Measurements from ENCODE around the gene NSF.

Gene NSF

DNA sequence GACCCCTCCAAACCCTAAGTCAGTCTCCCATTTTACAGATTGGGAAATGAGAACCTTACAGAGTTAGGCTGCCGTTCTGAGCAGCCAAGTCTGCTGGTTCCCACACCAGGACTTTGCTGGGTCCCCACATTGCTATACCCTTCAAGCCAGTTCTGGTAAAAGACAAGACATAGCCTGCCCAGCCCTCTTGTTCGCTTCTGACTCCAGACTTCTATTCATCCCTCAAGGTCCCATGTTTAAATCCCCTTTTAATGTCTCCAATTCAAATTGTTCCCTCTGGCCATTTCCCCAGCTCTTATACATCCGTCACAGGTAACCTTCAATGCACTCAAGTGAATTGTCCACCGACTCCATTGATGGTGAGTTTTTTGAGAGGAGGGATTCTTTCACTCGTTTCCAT, 197.8 kb downstream of the NSF start:
- TF ChIP-seq MAX (IDR thresholded peaks at IDR 0.05) (no peak), CEBPB (IDR thresholded peaks at IDR 0.05) (no peak), TCF12 (IDR thresholded peaks at IDR 0.05; ENCODE audit: low read depth) (no peak), EP300 (IDR thresholded peaks at IDR 0.05; ENCODE audit: borderline replicate concordance) (no peak), REST (IDR thresholded peaks at IDR 0.05; ENCODE audit: low read depth) (no peak)

GRCh38 chr17:46788796-46789195, 198.3 kb downstream of the NSF start:
- no peak for TF ChIP-seq REST (IDR thresholded peaks at IDR 0.05; ENCODE audit: low read depth)
- no peak for TF ChIP-seq YY1 (IDR thresholded peaks at IDR 0.05; ENCODE audit: low read depth)
- no peak for TF ChIP-seq RAD21 (IDR thresholded peaks at IDR 0.05; ENCODE audit: low read depth)
- no peak for TF ChIP-seq EP300 (IDR thresholded peaks at IDR 0.05; ENCODE audit: borderline replicate concordance)
- TF ChIP-seq NFIC (IDR thresholded peaks at IDR 0.05), result no peak
- TF ChIP-seq ZBTB7A (IDR thresholded peaks at IDR 0.05; ENCODE audit: low read depth), result no peak
- TF ChIP-seq MAX (IDR thresholded peaks at IDR 0.05), result no peak

DNA sequence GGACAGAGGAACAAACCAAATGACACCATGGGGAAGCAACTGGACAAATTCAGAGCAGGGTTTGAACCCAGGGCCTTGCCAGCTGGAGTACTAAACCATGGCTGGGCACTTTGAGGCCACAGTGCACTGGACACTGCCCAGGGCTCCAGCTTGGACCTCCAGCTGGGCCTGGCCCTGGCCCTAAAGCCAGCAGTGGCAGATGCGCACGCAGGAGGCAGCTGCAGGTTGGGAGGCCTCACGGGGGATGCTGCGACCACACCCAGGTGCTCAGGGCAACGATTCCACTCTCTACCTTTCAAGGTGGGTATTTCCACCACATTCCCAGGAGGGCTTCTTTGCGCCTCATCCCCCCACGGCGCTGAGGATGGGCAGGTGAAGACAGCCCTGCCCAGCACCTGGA, 199.1 kb downstream of the NSF start:
- TF ChIP-seq MAX (IDR thresholded peaks at IDR 0.05), result no peak
- no peak for TF ChIP-seq TAF1 (IDR thresholded peaks at IDR 0.05; ENCODE audit: low read depth)

GRCh38 chr17:46790216-46790615, 199.7 kb downstream of the NSF start:
- no peak for TF ChIP-seq MAX (IDR thresholded peaks at IDR 0.05)
- TF ChIP-seq NFIC (IDR thresholded peaks at IDR 0.05), result no peak
- TF ChIP-seq ZBTB7A (IDR thresholded peaks at IDR 0.05; ENCODE audit: low read depth), result no peak
- no peak for TF ChIP-seq RAD21 (IDR thresholded peaks at IDR 0.05; ENCODE audit: low read depth)
- TF ChIP-seq EP300 (IDR thresholded peaks at IDR 0.05; ENCODE audit: borderline replicate concordance), result no peak
- TF ChIP-seq REST (IDR thresholded peaks at IDR 0.05; ENCODE audit: low read depth), result no peak
- TF ChIP-seq CEBPB (IDR thresholded peaks at IDR 0.05), result no peak
- TF ChIP-seq FOXM1 (IDR thresholded peaks at IDR 0.05; ENCODE audit: borderline replicate concordance, low read depth), result no peak

DNA sequence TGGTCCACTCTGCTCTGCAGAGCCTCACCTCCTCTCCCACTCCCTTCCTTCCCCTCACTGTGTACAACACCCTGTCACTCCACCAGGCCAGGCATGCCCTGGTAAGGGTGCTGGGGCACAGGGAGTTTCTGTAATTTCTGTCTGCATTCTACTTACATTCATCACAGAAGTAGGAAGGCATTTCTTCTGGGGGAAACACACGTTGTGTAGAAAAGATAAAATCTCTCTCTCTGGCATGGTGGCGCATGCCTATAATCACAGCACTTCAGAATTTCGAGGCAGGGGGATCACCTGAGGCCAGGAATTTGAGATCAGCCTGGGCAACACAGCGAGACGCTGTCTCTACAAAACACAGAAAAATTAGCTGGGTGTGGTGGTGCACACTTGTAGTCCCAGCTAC, 201.1 kb downstream of the NSF start:
- TF ChIP-seq RAD21 (IDR thresholded peaks at IDR 0.05; ENCODE audit: low read depth), result no peak

GRCh38 chr17:46792071-46792470, 201.6 kb downstream of the NSF start:
- TF ChIP-seq NFIC (IDR thresholded peaks at IDR 0.05) (no peak), EGR1 (IDR thresholded peaks at IDR 0.05) (no peak), ZBTB7A (IDR thresholded peaks at IDR 0.05; ENCODE audit: low read depth) (no peak)

- TF ChIP-seq EGR1 (IDR thresholded peaks at IDR 0.05) (no peak), TCF12 (IDR thresholded peaks at IDR 0.05; ENCODE audit: low read depth) (no peak), REST (IDR thresholded peaks at IDR 0.05; ENCODE audit: low read depth) (no peak), TEAD4 (IDR thresholded peaks at IDR 0.05) (no peak)
These were observed 203.1 kb downstream of the NSF start for GRCh38 chr17:46793541-46793940.
